ENCODE data around the gene SETBP1.

The SETBP1 gene

GRCh38 chr18:44729631-44730101, 49.0 kb downstream of the SETBP1 start (continued):
- no peak for TF ChIP-seq HOXA7 (CRISPR knock-in tag; IDR thresholded peaks at IDR 0.05; ENCODE audit: borderline replicate concordance)
- no peak for TF ChIP-seq ZNF239 (tag by site-specific recombination; IDR thresholded peaks at IDR 0.05)
- TF ChIP-seq EGR2 (tag by site-specific recombination; IDR thresholded peaks at IDR 0.05; ENCODE audit: low read depth): no peak
- no peak for TF ChIP-seq CTCF (tag by site-specific recombination; IDR thresholded peaks at IDR 0.05)
- TF ChIP-seq ZXDB (tag by site-specific recombination; IDR thresholded peaks at IDR 0.05): 0 out of 2 replicates have a peak, but pooled peaks have one; percentile 36
- no peak for TF ChIP-seq ZNF830 (tag by site-specific recombination; IDR thresholded peaks at IDR 0.05; ENCODE audit: low read depth)
- no peak for TF ChIP-seq ZSCAN30 (tag by site-specific recombination; IDR thresholded peaks at IDR 0.05)

GRCh38 chr18:44730803-44731529, 50.3 kb downstream of the SETBP1 start:
- H3K4me1 ChIP-seq (ENCODE audit: control insufficient read depth, insufficient read depth, low read length): peaks cover 27% of the 10 kb centered on the region
- no peaks in the 10 kb centered on the region for H3K36me3 ChIP-seq (ENCODE audit: control insufficient read depth in 2 of 2, insufficient read depth in 1 of 2, low read length in 2 of 2)
- no peak overlapping the region for H3K4me3 ChIP-seq (ENCODE audit: low read depth, low read length)
- ChIA-PET CTCF (interaction anchor here (0.6 kb wide), 1 partner anchor 28 kb away, joined by 6 read pairs; no protein-coding TSS in a partner anchor), POLR2A (no interaction called here)
- no peaks in the 10 kb centered on the region for H3K9me3 ChIP-seq (ENCODE audit: control insufficient read depth, insufficient read depth, low read depth, low read length)
- H3K27ac ChIP-seq (ENCODE audit: extremely low read depth, low read depth, low read length): no peak overlapping the region
- TF ChIP-seq ZNF48 (tag by site-specific recombination; IDR thresholded peaks at IDR 0.05) (no peak), ZNF791 (tag by site-specific recombination; IDR thresholded peaks at IDR 0.05) (no peak), HOXC10 (CRISPR knock-in tag; IDR thresholded peaks at IDR 0.05) (no peak), ZNF600 (tag by site-specific recombination; IDR thresholded peaks at IDR 0.05) (no peak), FEZF1 (tag by site-specific recombination; IDR thresholded peaks at IDR 0.05) (no peak), ZBTB1 (tag by site-specific recombination; IDR thresholded peaks at IDR 0.05) (no peak), SCRT1 (tag by site-specific recombination; IDR thresholded peaks at IDR 0.05; ENCODE audit: borderline replicate concordance) (no peak), ZNF423 (tag by site-specific recombination; IDR thresholded peaks at IDR 0.05) (no peak), ZNF394 (tag by site-specific recombination; IDR thresholded peaks at IDR 0.05; ENCODE audit: borderline replicate concordance) (no peak), ZNF248 (tag by site-specific recombination; IDR thresholded peaks at IDR 0.05) (no peak), ZNF266 (tag by site-specific recombination; IDR thresholded peaks at IDR 0.05; ENCODE audit: low read depth) (no peak), ZNF548 (tag by site-specific recombination; IDR thresholded peaks at IDR 0.05) (no peak), REST (tag by site-specific recombination; IDR thresholded peaks at IDR 0.05) (no peak), ZNF280D (tag by site-specific recombination; IDR thresholded peaks at IDR 0.05) (no peak), SP2 (tag by site-specific recombination; IDR thresholded peaks at IDR 0.05) (no peak), BCL11A (tag by site-specific recombination; IDR thresholded peaks at IDR 0.05; ENCODE audit: low read depth) (no peak), ZNF202 (tag by site-specific recombination; IDR thresholded peaks at IDR 0.05; ENCODE audit: borderline replicate concordance) (no peak), ZNF138 (tag by site-specific recombination; IDR thresholded peaks at IDR 0.05; ENCODE audit: borderline replicate concordance) (no peak)
